ENCODE measurements around the gene FAM83B.
"Not testable (repeated sequence)": the region's sequence is repeated elsewhere in the genome, so short reads cannot be mapped to it uniquely, and the experiment has no call there.

The FAM83B gene, protein sequence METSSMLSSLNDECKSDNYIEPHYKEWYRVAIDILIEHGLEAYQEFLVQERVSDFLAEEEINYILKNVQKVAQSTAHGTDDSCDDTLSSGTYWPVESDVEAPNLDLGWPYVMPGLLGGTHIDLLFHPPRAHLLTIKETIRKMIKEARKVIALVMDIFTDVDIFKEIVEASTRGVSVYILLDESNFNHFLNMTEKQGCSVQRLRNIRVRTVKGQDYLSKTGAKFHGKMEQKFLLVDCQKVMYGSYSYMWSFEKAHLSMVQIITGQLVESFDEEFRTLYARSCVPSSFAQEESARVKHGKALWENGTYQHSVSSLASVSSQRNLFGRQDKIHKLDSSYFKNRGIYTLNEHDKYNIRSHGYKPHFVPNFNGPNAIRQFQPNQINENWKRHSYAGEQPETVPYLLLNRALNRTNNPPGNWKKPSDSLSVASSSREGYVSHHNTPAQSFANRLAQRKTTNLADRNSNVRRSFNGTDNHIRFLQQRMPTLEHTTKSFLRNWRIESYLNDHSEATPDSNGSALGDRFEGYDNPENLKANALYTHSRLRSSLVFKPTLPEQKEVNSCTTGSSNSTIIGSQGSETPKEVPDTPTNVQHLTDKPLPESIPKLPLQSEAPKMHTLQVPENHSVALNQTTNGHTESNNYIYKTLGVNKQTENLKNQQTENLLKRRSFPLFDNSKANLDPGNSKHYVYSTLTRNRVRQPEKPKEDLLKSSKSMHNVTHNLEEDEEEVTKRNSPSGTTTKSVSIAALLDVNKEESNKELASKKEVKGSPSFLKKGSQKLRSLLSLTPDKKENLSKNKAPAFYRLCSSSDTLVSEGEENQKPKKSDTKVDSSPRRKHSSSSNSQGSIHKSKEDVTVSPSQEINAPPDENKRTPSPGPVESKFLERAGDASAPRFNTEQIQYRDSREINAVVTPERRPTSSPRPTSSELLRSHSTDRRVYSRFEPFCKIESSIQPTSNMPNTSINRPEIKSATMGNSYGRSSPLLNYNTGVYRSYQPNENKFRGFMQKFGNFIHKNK

GRCh38 chr6:54846243-54846856, at the start of gene FAM83B:
Gene FAM83B (plus strand): TSS chr6:54846771. CDS start chr6:54870247, 23,476 bp downstream.
- DNase-seq: no peak

- DNase-seq: not testable (repeated sequence)
Observed at GRCh38 chr6:54796918-54797317, 49.7 kb upstream of the FAM83B start.

DNA sequence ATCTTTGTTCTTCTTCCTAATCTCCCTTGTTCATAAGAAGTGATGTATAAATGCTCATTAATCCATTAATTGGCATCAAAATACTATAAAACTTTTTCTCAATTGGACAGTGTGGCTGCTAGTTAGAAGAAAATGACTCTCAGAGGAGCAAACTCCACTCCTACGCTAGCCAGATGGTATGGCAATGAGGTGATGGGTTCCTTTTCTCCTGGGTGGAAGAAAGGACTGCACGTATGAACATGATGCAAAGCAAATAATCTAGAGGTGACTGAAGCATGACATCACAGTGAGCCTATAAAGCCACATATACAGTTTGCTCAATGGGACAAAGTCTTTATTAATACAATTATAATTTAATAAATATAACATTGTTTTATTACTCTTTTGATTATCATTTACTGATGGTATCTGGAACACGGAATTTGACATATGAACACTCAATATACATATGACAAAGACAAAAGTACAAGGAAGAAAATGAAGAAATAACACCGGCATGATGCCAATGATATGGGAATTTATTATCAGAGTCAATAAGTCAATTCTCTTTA, 46.4 kb upstream of the FAM83B start:
- DNase-seq: no peak

DNA sequence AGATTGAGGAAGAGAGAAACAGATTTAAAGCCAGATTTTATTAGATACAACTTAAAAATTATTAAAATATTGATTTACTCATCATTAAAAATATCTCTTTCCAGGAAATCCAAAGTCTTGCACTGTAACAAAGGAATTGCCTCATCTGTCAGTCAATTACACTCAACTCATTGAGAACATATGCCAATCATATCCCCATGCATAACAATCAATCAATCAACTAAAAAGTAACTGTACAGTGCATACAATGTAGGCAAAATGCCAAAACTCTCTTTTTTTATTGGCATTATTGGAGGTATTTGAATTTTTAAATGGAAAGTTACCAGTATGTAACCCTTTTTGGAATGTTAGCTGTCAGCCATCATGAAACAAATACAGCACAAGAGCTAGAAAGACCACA, 45.3 kb upstream of the FAM83B start:
- DNase-seq: no peak

- DNase-seq: no peak
Observed at GRCh38 chr6:54801669-54802068, 44.9 kb upstream of the FAM83B start.

- no peak for DNase-seq
Observed at GRCh38 chr6:54802775-54803634, 43.6 kb upstream of the FAM83B start.

- DNase-seq: no peak
Observed at GRCh38 chr6:54805077-54805476, 41.5 kb upstream of the FAM83B start.

DNA sequence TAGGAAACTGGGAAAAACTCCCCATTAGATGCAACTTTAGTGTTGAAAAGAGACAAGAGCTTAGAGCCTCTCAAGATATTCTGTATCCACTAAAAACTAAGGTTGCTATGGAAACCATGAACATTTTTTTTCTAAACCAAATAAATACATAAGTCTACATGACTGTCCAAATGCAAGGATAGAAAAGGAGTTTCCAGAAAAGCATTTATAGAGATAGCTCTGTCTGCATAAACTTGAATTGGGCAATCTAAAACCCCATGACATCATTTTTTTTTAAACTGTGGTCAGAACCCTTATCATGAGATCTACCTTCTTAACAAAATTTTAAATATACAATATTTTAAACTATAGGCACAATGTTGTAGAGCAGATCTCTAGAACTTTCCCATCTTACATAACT, 36.4 kb upstream of the FAM83B start:
- no peak for DNase-seq

GRCh38 chr6:54813892-54814291, 32.7 kb upstream of the FAM83B start:
- no peak for DNase-seq

DNA sequence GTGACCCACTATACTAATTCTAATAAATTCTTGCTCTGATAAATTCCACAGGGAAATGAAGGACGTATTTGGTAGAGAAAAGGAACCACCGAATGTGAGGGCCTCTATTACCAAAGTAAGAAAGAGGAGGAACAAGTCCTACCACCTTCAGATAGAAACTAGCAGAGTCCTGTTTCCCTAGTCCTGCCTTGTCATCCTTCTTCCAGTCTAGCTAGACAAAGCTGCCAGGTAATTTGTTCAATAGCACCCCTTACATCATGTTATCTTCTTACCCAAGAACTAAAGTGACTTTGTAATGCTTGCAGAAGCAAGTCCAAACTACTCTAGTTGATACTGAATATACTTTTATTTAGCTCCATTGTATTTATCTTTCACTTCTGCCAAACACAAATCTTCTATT, 29.3 kb upstream of the FAM83B start:
- DNase-seq: no peak

DNA sequence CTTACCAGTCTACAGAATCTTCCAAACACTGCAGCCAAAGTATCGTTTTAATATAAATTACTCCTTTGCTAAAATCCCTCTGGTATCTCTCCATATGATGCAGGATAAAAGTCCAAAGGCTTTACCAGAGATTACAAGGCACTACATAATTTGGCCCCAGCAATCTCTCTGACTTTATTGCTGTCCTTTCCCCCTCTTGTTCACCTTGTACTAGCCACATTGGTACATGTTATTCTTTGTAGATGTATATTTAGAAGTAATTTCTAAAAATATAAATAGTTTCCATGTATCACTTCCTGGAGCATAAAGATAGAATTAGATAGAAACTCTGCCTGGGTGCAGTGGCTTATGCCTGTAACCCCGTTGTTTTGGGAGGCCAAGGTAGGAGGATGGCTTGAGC, 28.7 kb upstream of the FAM83B start:
- DNase-seq: no peak

DNA sequence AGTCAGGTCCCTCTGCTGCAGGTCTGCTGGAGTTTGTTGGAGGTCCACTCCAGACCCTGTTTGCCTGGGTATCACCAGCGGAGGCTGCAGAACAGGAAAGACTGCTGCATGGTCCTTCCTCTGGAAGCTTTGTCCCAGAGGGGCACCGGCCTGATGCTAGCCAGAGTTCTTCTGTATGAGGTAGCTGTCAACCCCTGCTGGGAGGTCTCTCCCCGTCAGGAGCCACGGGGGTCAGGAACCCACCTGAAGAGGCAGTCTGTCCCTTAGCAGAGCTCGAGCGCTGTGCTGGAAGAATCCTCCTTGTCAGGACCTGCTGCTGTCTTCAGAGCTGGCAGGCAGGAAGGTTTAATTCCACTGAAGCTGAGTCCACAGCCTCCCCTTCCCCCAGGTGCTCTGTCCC, 22.3 kb upstream of the FAM83B start:
- DNase-seq: not testable (repeated sequence)

- DNase-seq: no peak
Observed at GRCh38 chr6:54827010-54827409, 19.6 kb upstream of the FAM83B start.

DNA sequence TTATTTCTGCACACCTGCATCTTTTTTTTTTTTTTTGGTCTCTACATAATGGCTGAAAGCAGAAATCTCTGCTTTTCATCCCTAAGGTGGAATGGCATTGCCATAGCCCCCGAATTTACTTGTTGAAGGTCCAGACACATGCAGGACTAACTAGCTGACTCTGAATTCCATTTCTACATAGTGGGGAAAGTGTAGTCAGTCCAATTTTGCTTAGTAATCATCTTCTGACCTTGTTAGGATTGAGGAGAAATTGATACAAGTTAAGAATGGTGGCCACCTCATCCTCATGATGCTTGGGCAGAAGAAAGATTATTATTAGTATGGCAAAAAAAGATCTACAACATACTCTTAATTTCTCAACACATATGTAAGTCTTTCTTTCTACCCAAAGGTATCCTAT, 16.4 kb upstream of the FAM83B start:
- no peak for DNase-seq

GRCh38 chr6:54835176-54835575, 11.4 kb upstream of the FAM83B start:
- no peak for DNase-seq

- DNase-seq: no peak
Observed at GRCh38 chr6:54846857-54847674, 495 bp downstream of the FAM83B start.

- no peak for DNase-seq
Observed at GRCh38 chr6:54847799-54848597, 1.4 kb downstream of the FAM83B start.

- DNase-seq: no peak
Observed at GRCh38 chr6:54850114-54850513, 3.5 kb downstream of the FAM83B start.

DNA sequence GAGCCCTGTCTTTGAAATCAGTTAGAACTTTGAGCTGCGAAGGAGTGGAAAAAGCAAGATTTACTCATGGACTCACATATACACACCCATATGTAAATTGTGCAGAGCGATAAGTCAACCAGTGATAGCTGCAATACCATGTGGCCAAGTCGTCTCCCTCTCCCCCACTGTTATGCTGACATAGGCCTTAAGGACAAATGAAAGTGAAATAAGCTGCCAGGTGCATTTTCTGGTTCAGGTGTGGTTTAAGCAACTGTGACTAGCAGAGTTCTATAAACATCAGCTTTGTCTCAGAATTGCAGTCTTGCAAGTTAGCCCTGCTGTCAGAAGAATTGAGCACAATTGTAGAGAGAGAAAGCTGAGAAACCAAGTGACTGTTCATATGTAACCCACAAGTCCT, 9.6 kb downstream of the FAM83B start:
- DNase-seq: no peak

DNA sequence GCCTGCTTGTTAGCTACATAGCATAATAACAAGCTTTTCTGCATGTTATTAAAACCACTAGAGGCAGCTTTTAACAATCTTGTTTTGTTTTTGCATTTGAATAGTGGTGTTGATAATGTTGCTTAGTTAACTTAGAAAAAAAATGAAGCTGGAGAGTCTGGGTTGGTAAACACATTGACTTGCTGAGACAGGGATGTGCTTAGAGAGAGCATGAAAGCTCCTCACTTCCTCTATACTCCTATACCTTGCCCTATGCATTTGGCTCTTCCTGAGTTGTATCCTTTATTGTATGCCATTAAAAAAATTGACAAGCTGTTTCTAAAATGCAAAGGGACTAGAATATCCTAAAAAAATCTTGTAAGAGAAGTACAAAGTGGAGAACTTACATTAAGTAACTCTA, 13.6 kb downstream of the FAM83B start:
- DNase-seq: no peak

Measured in stimulated activated CD4-positive, alpha-beta T cell treated with anti-CD3 and anti-CD28 coated beads, Interleukin-4, amount 100 ng/mL, for 24 hours (primary cell).